NB4 (cell line): ENCODE results near the gene EIF4EBP2.

Experiments
- MYC ChIP-seq: IDR thresholded peaks from 2 replicates; pipeline ENCODE4 v1.6.1; 2011; ENCODE audit warnings: low read depth, low read length
- POLR2A ChIP-seq: IDR thresholded peaks from 2 replicates; pipeline ENCODE4 v1.6.1; 2011; ENCODE audit warnings: mild to moderate bottlenecking; ENCODE audit not compliant: insufficient read length; ENCODE audit errors: extremely low read depth
- TF ChIP-seq, protein P1 (sequence below): IDR thresholded peaks from one replicate; pipeline ENCODE4 v1.5.1; 2012; ENCODE audit warnings: low read depth, low read length
- TF ChIP-seq, protein P2 (sequence below): IDR thresholded peaks from 2 replicates; pipeline ENCODE4 v1.6.1; 2011; ENCODE audit warnings: low read depth, low read length

DNA sequence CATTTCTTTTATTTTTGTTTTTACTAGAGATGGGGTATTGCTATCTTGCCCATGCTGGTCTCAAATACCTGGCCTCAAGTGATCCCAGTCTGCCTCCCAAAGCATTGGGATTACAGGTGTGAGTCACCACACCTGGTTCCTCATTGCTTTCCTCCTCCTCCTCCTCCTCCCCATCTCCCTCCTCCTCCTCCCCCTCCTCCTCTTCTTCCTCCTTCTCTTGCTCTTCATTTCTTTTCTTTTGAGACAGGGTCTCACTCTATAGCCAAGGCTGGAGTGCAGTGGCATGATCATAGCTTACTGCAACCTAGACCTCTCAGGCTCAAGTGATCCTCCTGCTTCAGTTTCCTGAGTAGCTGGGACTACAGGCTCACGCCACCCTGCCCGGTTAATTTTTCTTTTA, 43.7 kb upstream of the EIF4EBP2 start:
- TF ChIP-seq, protein P1, sequence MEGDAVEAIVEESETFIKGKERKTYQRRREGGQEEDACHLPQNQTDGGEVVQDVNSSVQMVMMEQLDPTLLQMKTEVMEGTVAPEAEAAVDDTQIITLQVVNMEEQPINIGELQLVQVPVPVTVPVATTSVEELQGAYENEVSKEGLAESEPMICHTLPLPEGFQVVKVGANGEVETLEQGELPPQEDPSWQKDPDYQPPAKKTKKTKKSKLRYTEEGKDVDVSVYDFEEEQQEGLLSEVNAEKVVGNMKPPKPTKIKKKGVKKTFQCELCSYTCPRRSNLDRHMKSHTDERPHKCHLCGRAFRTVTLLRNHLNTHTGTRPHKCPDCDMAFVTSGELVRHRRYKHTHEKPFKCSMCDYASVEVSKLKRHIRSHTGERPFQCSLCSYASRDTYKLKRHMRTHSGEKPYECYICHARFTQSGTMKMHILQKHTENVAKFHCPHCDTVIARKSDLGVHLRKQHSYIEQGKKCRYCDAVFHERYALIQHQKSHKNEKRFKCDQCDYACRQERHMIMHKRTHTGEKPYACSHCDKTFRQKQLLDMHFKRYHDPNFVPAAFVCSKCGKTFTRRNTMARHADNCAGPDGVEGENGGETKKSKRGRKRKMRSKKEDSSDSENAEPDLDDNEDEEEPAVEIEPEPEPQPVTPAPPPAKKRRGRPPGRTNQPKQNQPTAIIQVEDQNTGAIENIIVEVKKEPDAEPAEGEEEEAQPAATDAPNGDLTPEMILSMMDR, result no peak
- TF ChIP-seq POLR2A (no peak), MYC (no peak)
- TF ChIP-seq, protein P2, sequence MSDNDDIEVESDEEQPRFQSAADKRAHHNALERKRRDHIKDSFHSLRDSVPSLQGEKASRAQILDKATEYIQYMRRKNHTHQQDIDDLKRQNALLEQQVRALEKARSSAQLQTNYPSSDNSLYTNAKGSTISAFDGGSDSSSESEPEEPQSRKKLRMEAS, result no peak
